Measurements from ENCODE around the gene STARD13. TPM values are rescaled to one million over a fixed set of nuclear protein-coding genes. Genes with fewer than 3 reads are reported as not detected.

Gene STARD13
- total and polyA plus RNA-seq, 2 donors from 2014 or later: 5.1 to 37.2 TPM

- H3K9me3 ChIP-seq (ENCODE audit: control insufficient read depth in 2 of 3, insufficient read depth in 1 of 3, low read length in 3 of 3): no peaks in the 10 kb centered on the region
- no peak for TF ChIP-seq CTCF (IDR thresholded peaks at IDR 0.05; ENCODE audit: borderline replicate concordance, extremely low read depth, insufficient read depth)
- H3K36me3 ChIP-seq (ENCODE audit: control insufficient read depth in 2 of 3, insufficient read depth in 3 of 3, low read length in 3 of 3): peaks cover 7 to 37% (median 19%) of the 10 kb centered on the region in 3 donors
- H3K9ac ChIP-seq (ENCODE audit: low read length in 3 of 3): no peak overlapping the region
- H3K27me3 ChIP-seq (ENCODE audit: control insufficient read depth, insufficient read depth, low read length): no peaks in the 10 kb centered on the region
- H3K27ac ChIP-seq (ENCODE audit: low read depth in 2 of 2, low read length in 2 of 2): no peak overlapping the region
- FAIRE-seq (no peak), DNase-seq (no peak)
- no peaks in the 10 kb centered on the region for H3K4me1 ChIP-seq (ENCODE audit: control insufficient read depth in 2 of 3, insufficient read depth in 2 of 3, low read depth in 1 of 3, low read length in 3 of 3)
- no peak overlapping the region for H3K4me3 ChIP-seq (ENCODE audit: low read length in 3 of 3)
- intact Hi-C loops (cut with DNase I): no loop called here
Measured at GRCh38 chr13:33116321-33117010, 169.1 kb downstream of the STARD13 start.

GRCh38 chr13:33115274-33115673, 170.3 kb downstream of the STARD13 start:
- H3K36me3 ChIP-seq (ENCODE audit: control insufficient read depth in 2 of 3, insufficient read depth in 3 of 3, low read length in 3 of 3): peaks cover 7 to 41% (median 19%) of the 10 kb centered on the region in 3 donors
- no peak for TF ChIP-seq CTCF (IDR thresholded peaks at IDR 0.05; ENCODE audit: borderline replicate concordance, extremely low read depth, insufficient read depth)
- H3K9ac ChIP-seq (ENCODE audit: low read length in 3 of 3): no peak overlapping the region
- H3K27ac ChIP-seq (ENCODE audit: low read depth in 2 of 2, low read length in 2 of 2): no peak overlapping the region
- intact Hi-C loops (cut with DNase I): no loop called here
- H3K9me3 ChIP-seq (ENCODE audit: control insufficient read depth in 2 of 3, insufficient read depth in 1 of 3, low read length in 3 of 3): no peaks in the 10 kb centered on the region
- H3K4me3 ChIP-seq (ENCODE audit: low read length in 3 of 3): no peak overlapping the region
- no peak for DNase-seq
- peaks cover 0 to 4% (median 3%) of the 10 kb centered on the region in 3 donors for H3K4me1 ChIP-seq (ENCODE audit: control insufficient read depth in 2 of 3, insufficient read depth in 2 of 3, low read depth in 1 of 3, low read length in 3 of 3)
- H3K27me3 ChIP-seq (ENCODE audit: control insufficient read depth, insufficient read depth, low read length): no peaks in the 10 kb centered on the region
- FAIRE-seq: no peak

- DNase-seq (no peak), FAIRE-seq (no peak)
- no peaks in the 10 kb centered on the region for H3K27me3 ChIP-seq (ENCODE audit: control insufficient read depth, insufficient read depth, low read length)
- no peak overlapping the region for H3K27ac ChIP-seq (ENCODE audit: low read depth in 2 of 2, low read length in 2 of 2)
- no peak for TF ChIP-seq CTCF (IDR thresholded peaks at IDR 0.05; ENCODE audit: borderline replicate concordance, extremely low read depth, insufficient read depth)
- H3K36me3 ChIP-seq (ENCODE audit: control insufficient read depth in 2 of 3, insufficient read depth in 3 of 3, low read length in 3 of 3): peaks cover 7 to 52% (median 22%) of the 10 kb centered on the region in 3 donors
- H3K4me1 ChIP-seq (ENCODE audit: control insufficient read depth in 2 of 3, insufficient read depth in 2 of 3, low read depth in 1 of 3, low read length in 3 of 3): peaks cover 0 to 9% (median 3%) of the 10 kb centered on the region in 3 donors
- intact Hi-C loops (cut with DNase I): no loop called here
- H3K4me3 ChIP-seq (ENCODE audit: low read length in 3 of 3): no peak overlapping the region
- H3K9ac ChIP-seq (ENCODE audit: low read length in 3 of 3): no peak overlapping the region
- H3K9me3 ChIP-seq (ENCODE audit: control insufficient read depth in 2 of 3, insufficient read depth in 1 of 3, low read length in 3 of 3): no peaks in the 10 kb centered on the region
Measured at GRCh38 chr13:33114146-33114545, 171.4 kb downstream of the STARD13 start.
